Epithelial cell of esophagus (primary cell): ENCODE measurements around the gene SPPL2B.

Source experiments
- DNase-seq: peaks from one replicate; pipeline ENCODE4 v3.0.0; 2010; ENCODE audit warnings: low read depth
- H3K4me3 ChIP-seq: 2 replicates; pipeline ENCODE4 v1.5.1; 2011; ENCODE audit warnings: mild to moderate bottlenecking, low read length, control low read depth
- CTCF ChIP-seq: IDR thresholded peaks from 2 replicates; pipeline ENCODE4 v1.5.1; 2011; ENCODE audit warnings: low read depth, mild to moderate bottlenecking, low read length, control low read depth, inconsistent platforms; ENCODE audit not compliant: insufficient read depth; ENCODE audit errors: missing control alignments

Gene SPPL2B

GRCh38 chr19:2330255-2330631 lies 1.8 kb downstream of the SPPL2B start:
- TF ChIP-seq CTCF, result no peak
- no peak for DNase-seq
- H3K4me3 ChIP-seq, result no peak overlapping the region

- DNase-seq, result no peak
- H3K4me3 ChIP-seq, result no peak overlapping the region
- TF ChIP-seq CTCF, result no peak
These were observed 2.3 kb downstream of the SPPL2B start for GRCh38 chr19:2330632-2331284.

GRCh38 chr19:2331601-2332246 lies 3.2 kb downstream of the SPPL2B start:
- no peak overlapping the region for H3K4me3 ChIP-seq
- DNase-seq, result no peak
- TF ChIP-seq CTCF, result no peak

GRCh38 chr19:2332341-2333026 lies 4.0 kb downstream of the SPPL2B start:
- no peak for TF ChIP-seq CTCF
- no peak overlapping the region for H3K4me3 ChIP-seq
- DNase-seq, result no peak

GRCh38 chr19:2333027-2333806 lies 4.7 kb downstream of the SPPL2B start:
- no peak for TF ChIP-seq CTCF
- DNase-seq, result no peak
- no peak overlapping the region for H3K4me3 ChIP-seq

GRCh38 chr19:2333807-2334211 lies 5.3 kb downstream of the SPPL2B start:
- TF ChIP-seq CTCF, result no peak
- DNase-seq, result no peak
- no peak overlapping the region for H3K4me3 ChIP-seq
